HG03558 (cell line): ENCODE measurements around the gene MYBPC1.
"Not testable (repeated sequence)": the region's sequence is repeated elsewhere in the genome, so short reads cannot be mapped to it uniquely, and the experiment has no call there.

Experiments
- ATAC-seq: cut with Tn5 transposase; IDR thresholded peaks from one replicate; pipeline ENCODE4 v1.9.1; 2021; ENCODE audit warnings: moderate number of reproducible peaks; ENCODE audit not compliant: unreplicated experiment; ENCODE audit errors: extremely low read depth

The MYBPC1 gene, protein sequence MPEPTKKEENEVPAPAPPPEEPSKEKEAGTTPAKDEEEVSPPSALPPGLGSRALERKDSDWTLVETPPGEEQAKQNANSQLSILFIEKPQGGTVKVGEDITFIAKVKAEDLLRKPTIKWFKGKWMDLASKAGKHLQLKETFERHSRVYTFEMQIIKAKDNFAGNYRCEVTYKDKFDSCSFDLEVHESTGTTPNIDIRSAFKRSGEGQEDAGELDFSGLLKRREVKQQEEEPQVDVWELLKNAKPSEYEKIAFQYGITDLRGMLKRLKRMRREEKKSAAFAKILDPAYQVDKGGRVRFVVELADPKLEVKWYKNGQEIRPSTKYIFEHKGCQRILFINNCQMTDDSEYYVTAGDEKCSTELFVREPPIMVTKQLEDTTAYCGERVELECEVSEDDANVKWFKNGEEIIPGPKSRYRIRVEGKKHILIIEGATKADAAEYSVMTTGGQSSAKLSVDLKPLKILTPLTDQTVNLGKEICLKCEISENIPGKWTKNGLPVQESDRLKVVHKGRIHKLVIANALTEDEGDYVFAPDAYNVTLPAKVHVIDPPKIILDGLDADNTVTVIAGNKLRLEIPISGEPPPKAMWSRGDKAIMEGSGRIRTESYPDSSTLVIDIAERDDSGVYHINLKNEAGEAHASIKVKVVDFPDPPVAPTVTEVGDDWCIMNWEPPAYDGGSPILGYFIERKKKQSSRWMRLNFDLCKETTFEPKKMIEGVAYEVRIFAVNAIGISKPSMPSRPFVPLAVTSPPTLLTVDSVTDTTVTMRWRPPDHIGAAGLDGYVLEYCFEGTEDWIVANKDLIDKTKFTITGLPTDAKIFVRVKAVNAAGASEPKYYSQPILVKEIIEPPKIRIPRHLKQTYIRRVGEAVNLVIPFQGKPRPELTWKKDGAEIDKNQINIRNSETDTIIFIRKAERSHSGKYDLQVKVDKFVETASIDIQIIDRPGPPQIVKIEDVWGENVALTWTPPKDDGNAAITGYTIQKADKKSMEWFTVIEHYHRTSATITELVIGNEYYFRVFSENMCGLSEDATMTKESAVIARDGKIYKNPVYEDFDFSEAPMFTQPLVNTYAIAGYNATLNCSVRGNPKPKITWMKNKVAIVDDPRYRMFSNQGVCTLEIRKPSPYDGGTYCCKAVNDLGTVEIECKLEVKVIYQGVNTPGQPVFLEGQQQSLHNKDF

DNA sequence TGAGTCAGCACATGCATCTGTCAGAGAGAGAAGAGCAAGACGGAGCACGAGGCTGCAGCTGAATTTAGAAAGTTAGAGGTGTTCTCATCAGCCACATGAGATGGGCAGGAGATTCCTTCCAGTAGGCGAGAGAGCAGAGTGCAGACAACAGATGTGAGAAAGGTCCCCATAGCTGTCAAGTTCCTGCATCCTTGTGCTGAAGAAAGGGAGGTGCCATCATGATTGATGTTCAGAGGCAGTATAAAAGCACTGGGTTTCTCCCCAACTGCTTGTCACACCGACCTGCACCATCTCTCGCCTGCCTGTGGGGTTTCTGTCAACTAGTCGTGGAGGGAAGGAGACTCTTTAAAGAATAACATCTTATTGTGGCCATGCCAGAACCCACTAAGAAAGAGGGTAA lies at the start of gene MYBPC1:
TSS of gene MYBPC1 (plus strand) at position 272 of the 400 bp plus-strand sequence. CDS start at position 372, 100 bp downstream.
- ATAC-seq = no peak

- ATAC-seq = no peak
Observed at GRCh38 chr12:101551362-101552114, 43.2 kb upstream of the MYBPC1 start.

DNA sequence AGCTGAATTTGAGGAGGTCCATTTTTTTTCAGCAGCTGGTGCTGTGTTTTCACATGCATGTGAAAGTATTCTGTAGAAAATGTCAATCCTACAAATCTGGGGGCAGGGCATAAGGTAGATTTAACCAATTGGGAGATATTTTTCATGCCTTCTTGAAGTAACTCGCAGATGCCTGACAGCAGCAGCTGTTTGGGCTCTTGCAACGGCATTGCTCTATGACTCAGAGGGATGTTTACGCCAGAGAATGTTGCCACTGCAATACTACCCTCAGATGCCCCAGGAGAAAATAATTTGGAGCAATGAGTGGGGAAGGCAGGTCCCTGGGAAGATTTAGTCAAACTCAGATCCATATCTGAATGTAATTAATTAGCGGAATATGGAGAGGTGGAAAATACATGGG lies 42.5 kb upstream of the MYBPC1 start:
- no peak for ATAC-seq

- ATAC-seq = no peak
Observed at GRCh38 chr12:101557094-101557493, 37.7 kb upstream of the MYBPC1 start.

- not testable (repeated sequence) for ATAC-seq
Observed at GRCh38 chr12:101558726-101559125, 36.0 kb upstream of the MYBPC1 start.

DNA sequence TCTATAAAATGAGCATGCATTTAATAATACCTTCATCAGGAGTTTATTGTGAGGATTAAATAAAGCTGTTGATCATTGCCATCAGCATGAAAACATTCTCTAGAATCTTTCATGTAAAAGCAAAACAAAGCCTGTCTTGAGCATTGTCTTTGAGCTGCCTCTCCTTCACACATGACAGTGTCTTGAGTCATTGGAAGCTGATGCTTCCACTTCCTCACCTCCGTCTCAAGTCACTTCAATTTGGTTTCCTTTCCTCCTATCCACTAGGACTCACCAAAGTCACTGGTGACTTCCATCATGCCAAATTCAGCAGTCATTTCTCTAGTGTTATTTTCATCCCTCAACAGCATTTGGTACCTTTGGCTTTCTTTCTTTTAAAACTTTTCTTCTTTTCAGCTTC lies 31.6 kb upstream of the MYBPC1 start:
- ATAC-seq = no peak

DNA sequence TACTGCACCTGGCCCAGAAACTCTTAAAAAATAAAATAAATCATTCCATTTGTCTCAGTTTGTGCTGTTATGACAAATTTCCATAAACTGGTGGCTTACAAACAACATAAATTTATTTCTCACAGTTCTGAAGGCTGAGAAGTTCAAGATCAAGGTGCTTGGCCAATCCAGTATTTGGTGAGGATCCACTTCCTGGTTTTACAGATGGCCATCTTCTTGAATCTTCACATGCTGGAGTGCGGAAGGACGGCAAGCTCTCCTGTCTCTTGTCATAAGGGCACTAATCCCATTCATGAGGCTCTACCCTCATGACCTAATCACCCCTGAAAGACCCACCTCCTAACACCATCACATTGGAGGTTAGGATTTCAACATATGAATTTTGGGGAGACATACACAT lies 29.9 kb upstream of the MYBPC1 start:
- ATAC-seq = no peak

GRCh38 chr12:101566318-101566717 lies 28.5 kb upstream of the MYBPC1 start:
- ATAC-seq = no peak

DNA sequence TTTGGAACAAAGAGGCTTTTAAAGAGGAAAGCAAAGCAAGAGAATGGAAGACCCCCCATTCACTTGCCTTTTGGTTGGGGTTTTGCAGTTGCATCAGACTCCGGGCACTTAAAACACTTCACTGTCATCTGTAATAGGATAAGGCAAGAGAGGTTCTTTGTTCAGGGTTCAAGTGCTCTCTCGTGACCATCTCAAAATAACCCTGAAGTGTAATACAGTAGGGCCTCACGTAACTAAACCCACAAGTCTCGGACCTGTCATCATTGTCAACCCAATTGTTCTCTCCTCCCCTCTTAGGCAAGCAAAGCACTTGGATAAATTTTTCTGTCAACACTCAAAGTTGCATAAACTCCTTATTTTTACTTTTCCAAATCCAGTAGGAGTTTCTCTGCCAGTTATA lies 26.9 kb upstream of the MYBPC1 start:
- no peak for ATAC-seq

GRCh38 chr12:101570047-101570446 lies 24.7 kb upstream of the MYBPC1 start:
- ATAC-seq = no peak

DNA sequence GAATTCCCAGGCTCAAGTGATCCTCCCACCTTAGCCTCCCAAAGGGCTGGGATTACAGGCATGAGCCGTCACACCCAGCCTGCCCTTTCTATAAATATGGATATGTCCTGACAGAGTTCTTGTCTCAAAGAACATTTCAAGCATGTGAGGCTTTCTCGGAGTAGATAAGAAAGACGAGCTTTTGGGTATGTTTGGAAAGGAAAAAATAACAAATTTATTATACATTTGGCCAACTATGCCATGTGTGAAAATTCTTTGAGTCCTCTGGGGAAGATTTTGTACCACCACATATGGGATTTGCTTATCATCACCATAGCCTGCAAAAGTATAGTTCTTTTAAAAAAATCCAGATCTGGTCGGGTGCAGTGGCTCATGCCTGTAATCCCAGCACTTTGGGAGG lies 23.7 kb upstream of the MYBPC1 start:
- no peak for ATAC-seq

- ATAC-seq = no peak
Observed at GRCh38 chr12:101573743-101574142, 21.0 kb upstream of the MYBPC1 start.

GRCh38 chr12:101578417-101578816 lies 16.4 kb upstream of the MYBPC1 start:
- ATAC-seq = no peak

- no peak for ATAC-seq
Observed at GRCh38 chr12:101581190-101581589, 13.6 kb upstream of the MYBPC1 start.

GRCh38 chr12:101582937-101583336 lies 11.8 kb upstream of the MYBPC1 start:
- ATAC-seq = no peak

GRCh38 chr12:101590383-101590782 lies 4.4 kb upstream of the MYBPC1 start:
- no peak for ATAC-seq

DNA sequence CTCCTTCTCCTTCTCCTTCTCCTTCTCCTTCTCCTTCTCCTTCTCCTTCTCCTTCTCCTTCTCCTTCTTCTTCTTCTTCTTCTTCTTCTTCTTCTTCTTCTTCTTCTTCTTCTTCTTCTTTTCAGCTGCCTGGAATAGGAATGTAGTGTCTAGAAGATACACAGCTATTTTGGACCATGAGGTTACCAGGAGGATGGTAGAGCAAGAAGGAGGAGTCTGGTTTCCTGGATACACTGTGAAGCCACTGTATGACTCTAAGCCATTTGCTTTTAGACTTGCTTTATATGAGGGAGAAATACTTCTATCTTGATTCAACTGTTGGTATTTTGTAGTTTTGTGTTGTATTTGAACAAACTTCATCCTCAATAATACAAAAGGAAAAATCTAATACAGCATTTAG lies 3.0 kb upstream of the MYBPC1 start:
- ATAC-seq = no peak

- no peak for ATAC-seq
Observed at GRCh38 chr12:101592448-101592847, 2.3 kb upstream of the MYBPC1 start.

- ATAC-seq = no peak
Observed at GRCh38 chr12:101592921-101593320, 1.9 kb upstream of the MYBPC1 start.

GRCh38 chr12:101596172-101596571 lies 1.4 kb downstream of the MYBPC1 start:
- ATAC-seq = no peak
